ENCODE measurements around the gene CEP85L.

- TF ChIP-seq, protein P1, sequence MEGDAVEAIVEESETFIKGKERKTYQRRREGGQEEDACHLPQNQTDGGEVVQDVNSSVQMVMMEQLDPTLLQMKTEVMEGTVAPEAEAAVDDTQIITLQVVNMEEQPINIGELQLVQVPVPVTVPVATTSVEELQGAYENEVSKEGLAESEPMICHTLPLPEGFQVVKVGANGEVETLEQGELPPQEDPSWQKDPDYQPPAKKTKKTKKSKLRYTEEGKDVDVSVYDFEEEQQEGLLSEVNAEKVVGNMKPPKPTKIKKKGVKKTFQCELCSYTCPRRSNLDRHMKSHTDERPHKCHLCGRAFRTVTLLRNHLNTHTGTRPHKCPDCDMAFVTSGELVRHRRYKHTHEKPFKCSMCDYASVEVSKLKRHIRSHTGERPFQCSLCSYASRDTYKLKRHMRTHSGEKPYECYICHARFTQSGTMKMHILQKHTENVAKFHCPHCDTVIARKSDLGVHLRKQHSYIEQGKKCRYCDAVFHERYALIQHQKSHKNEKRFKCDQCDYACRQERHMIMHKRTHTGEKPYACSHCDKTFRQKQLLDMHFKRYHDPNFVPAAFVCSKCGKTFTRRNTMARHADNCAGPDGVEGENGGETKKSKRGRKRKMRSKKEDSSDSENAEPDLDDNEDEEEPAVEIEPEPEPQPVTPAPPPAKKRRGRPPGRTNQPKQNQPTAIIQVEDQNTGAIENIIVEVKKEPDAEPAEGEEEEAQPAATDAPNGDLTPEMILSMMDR (IDR thresholded peaks at IDR 0.05; ENCODE audit: insufficient read depth, low read length, poor library complexity, severe bottlenecking) = no peak
- no peak for TF ChIP-seq EZH2phosphoT487 (conservative IDR thresholded peaks at IDR 0.05; ENCODE audit: low read length)
Observed at GRCh38 chr6:118597636-118598035, 53.8 kb downstream of the CEP85L start.
